GM18907 (cell line): ENCODE data around the gene CD48.
A peak's percentile ranks its signal among the peaks of the same experiment; 100 is the strongest.

Experiments
- ATAC-seq: cut with Tn5 transposase; IDR thresholded peaks from one replicate; pipeline ENCODE4 v1.9.1; 2021; ENCODE audit warnings: mild to moderate bottlenecking, moderate library complexity; ENCODE audit not compliant: unreplicated experiment

CD48 gene, protein sequence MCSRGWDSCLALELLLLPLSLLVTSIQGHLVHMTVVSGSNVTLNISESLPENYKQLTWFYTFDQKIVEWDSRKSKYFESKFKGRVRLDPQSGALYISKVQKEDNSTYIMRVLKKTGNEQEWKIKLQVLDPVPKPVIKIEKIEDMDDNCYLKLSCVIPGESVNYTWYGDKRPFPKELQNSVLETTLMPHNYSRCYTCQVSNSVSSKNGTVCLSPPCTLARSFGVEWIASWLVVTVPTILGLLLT

DNA sequence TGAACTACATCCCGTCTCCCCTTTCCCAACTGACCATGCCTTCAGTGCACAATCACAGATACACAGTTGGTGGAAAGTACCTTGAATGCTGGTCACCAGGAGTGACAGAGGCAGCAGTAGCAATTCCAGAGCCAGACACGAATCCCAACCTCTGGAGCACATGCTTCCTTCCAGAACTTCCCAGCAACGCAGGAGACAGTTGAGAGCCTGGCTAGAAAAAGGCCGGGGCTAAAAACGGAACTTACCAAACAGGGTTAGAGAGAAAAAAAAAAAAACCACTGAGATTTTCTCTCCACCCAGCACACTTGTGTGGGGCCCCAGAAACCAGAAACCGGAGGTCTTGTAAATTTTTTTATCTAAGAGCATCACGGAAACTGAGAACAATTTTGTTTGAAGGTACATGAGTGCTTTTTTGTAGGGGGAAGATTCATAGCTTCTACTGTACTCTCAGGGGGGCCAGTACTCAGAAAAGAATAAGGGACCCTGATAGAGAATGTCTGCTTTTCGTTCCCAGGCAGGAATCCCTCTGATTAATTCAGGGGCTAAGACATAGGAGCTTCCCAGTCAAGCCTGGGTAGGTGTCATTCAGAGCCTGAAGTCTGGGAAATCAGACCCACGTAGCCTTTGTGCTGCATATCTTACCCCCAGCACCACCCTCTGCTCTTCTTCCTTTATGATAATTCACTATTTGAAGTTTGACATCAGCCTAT is at the start of gene CD48:
Gene CD48 (minus strand): TSS at position 221 of the 710 bp plus-strand sequence. CDS start 59 bp downstream, at position 162.
- ATAC-seq: peak; percentile 39

DNA sequence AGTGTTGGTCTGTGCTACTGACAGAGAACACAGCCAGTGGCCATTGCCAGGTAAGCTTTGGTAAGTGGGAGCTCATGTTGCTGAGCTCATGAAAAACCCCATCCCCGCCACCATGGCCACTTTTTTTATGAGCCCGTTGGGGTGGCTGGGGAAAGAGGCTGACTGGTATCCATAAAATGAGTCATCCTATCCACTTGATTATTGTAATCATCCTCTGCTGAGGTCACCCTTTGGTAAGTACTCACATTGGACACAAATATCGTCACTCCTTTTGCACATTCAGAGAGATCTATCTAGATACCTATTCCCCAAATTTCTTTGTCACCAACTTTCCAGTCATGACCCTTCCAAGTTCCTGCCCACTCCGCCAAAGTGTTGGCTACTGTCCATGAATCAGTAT is 49.4 kb upstream of the CD48 start:
- no peak for ATAC-seq

DNA sequence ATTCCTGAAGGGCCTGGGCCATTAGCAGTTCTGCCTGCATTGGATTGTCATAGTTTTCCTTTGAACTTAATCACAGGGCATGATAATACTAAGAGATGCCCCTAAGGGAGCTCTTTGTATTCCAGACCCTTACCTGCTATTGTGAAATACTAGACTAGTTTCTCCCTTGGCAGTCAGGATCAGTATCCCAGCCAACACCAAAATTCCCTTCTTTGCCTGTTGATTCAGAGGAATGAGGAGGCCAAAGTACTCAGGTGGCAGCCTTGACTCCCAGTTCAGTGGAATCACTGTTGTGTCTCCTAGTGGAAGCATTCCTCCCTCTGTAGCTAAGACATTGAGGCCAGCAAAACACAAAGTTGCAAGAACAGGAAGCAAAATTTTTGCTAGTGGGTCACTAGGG is 48.1 kb upstream of the CD48 start:
- ATAC-seq: no peak

DNA sequence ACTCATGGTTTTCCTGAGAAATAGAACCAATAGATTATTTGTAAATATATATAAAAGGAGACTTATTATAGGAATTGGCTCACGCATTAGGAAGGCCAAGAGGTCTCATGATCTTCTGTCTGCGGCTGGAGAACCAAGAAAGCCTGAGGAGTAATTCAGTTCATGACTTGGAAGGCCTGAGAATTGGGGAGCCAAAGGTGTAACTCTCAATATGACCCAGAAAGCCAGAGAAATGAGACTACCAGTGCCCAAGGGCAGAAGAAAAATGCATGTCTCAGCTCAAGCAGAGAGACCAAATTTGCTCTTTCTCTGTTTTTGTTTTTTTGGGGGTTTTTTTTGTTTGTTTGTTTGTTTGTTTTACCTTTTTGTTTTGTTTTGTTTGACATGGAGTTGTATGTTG is 46.9 kb upstream of the CD48 start:
- no peak for ATAC-seq

DNA sequence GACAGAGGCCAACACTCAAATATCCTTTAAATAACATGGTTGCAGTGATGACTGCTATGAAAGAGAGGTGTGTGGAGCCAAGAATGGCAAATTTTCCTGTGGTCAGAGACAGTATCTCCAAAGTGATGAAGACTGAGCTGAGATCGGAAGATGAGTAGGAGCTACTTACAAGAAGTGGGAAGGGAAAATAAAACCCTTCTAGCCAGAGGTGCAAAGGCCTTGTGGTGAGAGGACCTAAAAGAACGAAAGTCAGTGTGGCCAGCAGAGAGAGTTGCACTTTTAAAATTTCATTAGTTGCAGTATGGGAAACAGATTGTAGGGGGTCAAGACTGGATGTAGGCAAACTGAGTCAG is 45.2 kb upstream of the CD48 start:
- ATAC-seq: no peak

DNA sequence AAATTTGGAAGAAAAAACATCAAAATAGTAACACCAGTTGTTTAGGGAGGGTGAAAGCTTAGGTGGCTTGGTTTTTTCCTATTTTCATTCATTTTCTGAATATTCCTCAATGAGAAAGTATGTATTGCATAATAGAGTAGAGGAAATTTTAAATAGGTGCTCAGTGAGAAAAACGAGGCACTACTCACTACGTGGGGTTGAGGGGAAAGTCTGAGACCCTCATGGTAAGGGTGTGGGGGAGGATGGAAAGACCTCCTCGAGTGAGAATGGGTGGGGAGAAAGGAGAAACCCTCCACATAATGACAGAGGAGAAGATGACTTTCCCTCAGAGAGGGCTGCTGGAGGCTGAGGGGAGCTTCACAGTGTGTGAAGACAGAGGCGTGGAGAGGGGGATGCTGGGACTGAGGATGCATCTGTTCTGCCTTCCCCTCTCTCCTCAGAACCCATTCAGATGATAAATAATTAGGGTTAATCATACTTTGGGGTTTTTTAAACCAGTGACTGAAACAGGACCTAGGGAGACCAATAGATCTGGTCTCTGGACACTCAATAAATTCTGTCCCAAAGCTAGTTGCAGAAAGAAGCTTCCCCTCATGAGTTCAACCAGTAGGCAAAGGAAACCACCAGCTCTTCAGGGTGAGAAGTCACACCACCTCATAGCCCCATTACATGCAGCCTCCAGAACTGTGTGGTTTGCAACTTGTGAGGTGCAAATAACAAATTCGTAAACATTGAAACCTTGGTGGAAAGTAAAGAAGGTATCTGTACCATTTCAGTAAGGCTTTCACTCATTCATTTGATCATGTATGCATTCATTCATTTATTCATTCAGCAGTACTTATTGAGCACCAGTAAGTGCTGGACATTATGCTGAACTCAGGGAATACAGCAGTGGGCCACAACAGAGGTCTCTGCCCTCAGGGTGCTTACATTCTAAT is 44.6 kb upstream of the CD48 start:
- no peak for ATAC-seq

DNA sequence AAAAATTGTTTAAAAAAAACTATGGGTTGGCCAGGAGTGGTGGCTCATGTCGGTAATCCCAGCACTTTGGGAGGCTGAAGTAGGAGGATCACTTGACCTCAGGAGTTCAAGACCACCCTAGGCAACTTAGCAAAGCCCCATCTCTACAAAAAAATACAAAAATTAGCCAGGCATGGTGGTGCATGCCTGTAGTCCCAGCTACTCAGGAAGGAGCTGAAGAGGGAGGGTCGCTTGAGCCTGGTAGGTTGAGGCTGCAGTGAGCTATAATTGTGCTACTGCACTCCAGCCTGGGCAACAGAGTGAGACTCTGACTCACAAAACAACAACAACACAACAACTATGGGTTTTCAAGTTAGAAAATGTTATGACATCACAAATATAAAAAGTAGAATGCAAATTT is 43.8 kb upstream of the CD48 start:
- ATAC-seq: no peak

DNA sequence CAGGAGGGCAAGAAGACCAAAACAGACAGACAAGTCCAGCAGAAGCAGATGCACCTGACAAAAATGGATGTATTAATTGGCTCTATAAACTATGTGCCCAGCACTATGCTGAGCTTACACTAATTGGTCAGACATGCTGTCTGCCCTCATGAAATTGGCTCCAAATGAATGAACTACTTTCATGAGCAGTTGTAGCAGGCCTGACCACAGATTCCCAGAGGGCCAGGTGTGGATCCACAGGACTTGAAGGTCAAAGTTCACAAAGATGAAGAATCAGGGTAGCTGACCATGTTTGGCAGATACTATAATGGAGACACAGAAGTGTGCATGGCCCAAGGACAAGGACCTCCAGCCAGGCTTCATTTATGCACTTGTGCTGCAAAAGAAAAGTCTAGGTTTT is 42.0 kb upstream of the CD48 start:
- no peak for ATAC-seq

DNA sequence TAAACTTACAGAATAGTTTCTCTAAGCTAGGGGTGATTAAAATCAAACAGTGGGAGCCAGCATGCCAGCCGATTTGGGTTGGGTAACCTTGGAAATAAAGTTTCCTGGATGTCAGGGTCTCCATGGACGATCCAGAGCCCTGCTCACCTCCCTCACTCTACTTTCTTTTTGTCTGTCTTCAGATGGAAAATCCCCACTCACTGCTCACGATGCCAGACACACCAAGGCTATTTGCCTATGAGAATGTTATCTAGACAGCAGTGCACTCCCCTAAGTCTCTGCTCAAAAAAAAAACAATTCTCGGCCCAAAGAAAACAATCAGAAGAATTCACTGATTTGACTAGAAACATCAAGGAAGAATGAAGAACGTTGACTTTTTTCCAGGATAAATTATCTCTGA is 41.3 kb upstream of the CD48 start:
- ATAC-seq: no peak

DNA sequence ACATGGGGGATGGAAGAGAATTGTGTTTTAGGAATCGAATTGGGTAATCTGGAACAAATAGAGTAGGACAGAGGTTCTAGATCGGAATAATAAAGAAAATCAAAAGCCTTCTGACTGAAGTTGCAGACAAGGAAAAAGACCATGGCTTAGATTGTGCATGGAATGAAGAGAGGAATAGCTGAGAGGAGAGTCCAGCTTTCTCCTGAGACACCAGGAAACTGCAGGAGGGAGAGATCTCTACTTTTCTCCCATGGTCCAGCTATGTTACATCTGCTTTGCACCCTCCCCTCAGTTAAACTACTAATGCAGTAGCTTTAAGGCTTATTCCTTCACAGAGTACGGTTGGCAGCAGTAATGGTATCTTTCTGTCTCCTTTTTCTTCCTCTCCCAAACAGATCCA is 40.8 kb upstream of the CD48 start:
- ATAC-seq: no peak

DNA sequence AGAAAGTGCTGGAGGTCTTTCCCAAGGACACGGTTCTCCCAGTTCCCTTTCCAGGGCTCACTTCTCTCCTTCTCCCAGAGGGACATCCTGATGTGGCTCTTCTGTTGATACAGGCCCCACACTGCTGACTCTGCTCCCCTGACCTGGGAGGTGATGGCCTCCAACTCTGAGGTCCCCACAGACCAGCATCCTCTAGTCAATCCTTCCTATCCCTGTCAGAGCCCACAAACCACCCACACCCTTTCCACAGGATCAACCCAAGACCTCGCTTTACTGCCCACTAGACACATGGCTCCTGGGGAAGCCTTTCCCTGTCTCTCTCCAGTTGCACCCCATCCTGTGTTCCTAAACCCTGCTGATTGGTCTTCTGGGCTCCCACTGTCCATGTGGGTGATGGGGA is 39.0 kb upstream of the CD48 start:
- ATAC-seq: no peak

DNA sequence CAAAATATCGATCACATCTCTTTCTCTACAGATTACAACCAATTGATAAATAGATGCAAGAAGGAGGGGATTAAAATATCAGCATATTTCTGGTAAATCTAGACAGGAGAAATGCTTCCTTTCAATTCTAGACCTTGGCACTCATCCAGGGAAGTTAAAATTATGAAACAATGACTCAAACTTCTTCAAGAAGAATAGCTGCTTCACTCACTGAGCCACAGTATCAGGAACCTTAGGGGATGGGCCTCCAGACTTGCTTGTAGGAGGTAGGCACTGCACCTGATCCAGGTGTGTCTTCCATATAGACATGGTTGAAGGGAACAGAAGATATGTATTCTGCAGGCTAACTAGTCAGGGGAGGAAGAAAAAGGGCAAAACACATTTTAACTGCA is 37.3 kb upstream of the CD48 start:
- ATAC-seq: no peak

DNA sequence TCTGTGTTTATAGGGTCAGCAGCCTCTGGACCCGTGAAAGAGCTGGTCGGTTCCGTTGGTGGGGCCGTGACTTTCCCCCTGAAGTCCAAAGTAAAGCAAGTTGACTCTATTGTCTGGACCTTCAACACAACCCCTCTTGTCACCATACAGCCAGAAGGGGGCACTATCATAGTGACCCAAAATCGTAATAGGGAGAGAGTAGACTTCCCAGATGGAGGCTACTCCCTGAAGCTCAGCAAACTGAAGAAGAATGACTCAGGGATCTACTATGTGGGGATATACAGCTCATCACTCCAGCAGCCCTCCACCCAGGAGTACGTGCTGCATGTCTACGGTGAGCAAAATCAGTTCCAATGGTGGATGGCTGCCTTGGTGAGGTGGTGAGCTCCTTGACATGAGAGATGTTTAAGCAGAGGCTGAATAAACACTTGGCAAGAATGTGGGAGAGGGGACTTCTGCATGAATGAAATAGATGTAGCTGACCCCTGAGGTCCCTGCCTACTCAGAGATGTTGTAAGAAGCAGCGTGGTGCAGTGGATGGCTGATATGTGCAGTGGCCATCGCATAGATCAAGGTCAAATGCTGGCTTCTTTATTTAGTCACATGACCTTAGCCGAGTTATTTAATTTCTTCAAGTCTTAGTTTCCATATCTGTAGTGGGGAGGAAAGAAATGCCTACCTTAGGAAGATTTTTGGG is 36.7 kb upstream of the CD48 start:
- ATAC-seq: no peak

DNA sequence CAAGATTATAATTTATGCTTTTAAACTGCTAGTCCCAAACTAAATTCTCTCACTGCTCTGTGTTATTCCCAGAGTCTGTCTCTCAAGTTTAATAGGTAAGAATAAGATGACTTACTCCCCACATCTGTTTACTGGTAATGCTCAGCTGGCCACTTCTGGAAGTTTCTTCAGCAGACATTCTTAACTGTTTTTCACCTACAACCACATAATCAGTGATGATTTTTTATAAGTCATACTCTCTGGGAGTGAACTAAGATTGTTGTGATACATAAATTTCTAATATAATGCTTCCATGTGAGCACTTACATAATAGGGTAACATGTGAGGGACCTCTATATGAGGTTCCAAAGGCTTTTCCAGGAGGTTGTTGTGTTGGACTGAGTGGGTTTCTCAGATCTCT is 36.1 kb upstream of the CD48 start:
- ATAC-seq: no peak

DNA sequence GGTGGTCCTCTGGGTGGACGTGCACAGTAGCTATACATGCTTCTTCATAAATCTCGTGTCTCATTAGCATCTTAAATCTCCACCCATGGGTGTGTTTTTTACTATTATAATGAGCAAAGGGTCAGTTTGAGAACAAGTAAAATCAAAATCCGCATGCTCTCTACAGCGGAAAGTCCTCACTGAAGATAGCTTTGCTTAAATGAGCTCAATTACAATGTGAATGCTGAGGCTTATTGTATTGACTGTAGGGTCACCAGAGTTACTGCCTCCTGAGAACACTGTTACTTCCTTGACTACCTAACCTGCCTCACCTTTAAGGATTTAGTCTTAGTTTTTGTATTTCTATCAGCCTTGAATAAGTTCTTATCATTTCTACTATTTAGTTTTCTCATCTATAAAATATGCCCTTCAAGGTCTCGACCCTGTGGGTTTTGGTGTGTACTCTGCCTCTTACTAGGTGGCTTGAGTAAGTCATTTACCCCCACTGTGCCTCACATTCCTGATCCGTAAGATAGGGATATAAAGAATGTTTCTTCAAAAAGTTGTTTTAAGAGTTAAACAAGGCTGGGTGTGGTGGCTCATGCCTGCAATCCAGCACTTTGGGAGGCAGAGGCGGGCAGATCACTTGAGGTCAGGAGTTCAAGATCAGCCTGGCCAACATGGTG is 35.3 kb upstream of the CD48 start:
- ATAC-seq: no peak

DNA sequence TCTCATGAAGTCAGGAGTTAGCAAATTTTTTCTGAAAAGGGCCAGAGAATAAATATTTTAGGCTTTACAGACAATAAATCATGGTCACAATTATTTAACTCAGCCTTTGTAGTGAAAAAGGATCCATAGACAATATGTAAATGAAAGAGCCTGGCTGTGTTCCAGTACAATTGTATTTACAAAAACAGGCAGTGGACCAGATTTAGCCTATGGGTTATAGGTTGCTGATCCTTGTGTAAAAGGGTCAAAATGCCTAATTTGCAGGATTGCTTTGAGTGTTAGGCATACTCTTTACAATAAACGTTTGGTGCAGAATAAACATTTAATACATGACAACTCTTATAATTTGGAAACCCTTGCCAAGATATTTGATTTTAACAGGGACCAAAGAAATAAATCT is 33.9 kb upstream of the CD48 start:
- ATAC-seq: no peak

DNA sequence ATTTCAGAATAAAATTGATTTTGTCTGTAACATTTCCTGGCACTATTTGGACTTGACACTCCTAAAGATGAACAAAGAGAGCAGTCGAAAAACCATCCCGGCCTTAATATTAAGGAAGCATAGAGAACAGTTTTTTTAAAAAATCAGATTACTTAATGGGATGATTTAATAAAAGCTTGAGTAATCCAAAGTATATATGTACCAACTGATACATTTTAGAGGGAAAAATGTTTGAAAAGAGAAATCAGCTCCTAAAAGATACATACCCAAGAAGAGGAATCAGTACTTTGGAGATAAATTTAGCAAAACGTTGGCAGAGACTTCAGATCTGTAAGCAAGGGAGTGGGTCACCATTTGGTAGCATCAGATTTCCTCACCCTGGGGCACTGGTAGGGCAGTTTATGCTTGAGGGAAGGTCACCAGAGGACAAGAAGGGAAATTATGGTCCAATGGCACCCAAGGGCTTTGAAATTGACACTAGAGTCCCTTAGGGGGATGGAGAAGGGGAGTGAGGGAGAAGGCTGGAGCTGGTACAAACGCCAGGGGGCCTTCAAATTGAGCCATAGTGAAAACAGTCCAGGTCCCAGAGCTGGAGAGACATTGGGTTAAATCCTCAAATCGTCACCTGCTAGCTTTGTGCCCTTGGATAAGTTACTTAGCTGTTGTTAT is 33.4 kb upstream of the CD48 start:
- ATAC-seq: no peak

DNA sequence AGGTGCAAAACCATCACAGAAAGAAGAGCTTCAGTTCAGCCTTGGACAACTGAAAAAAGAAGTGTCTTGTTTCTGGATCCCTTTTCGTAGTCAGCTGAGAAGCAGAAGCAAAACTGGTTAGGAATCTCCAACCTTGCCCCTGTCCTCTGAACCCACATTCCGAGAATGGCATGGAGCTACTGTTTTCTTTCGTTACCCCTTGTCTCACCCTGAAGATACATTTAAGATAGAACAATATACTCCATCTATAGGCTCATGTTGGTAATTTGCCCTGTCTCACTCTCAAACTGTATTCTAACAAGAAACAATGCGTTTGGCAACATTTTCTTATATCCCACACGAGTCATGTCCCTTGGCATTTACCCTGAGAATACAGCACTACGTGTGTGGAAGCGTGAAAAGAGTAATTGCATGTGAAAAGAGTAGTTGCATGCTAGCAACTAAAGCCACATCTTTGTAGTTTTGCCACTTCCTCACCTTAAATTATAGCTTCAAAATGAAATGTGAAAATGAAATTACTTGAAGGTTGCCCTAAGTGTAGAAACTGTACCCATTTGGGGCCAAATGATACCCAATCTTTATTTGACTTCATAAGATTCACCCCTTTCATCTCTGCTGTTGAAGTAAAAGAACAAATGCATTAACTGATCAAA is 32.7 kb upstream of the CD48 start:
- ATAC-seq: no peak

DNA sequence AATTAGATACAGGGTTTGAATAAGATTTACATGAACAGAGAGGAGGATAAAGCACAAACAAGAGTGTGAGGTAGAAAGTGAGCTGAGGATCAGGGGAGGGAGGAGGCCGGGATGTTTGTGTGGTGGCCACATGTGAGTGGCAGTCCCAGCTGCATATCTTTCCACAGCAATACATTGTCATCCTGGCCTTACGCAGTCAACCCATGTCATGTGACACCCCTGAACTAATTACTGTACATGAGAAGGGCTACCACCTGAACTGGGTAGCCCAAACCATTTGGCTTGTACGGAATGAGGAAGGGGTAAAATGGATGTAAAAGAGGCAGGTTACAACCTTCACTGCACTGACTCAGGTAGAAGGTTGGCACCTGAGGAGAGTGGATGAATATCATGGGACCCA is 31.6 kb upstream of the CD48 start:
- no peak for ATAC-seq
